D721Med (cell line): ENCODE data around the gene NNAT.
"Not testable (repeated sequence)": the region's sequence is repeated elsewhere in the genome, so short reads cannot be mapped to it uniquely, and the experiment has no call there.

ENCODE experiments used
- DNase-seq: peaks from one replicate; pipeline ENCODE4 v3.0.0; 2011; ENCODE audit warnings: low spot score; ENCODE audit not compliant: insufficient read length
- FAIRE-seq: peaks from 2 replicates; lab custom pipeline; 2011; peaks lifted over from hg19 to GRCh38; lab: Jason Lieb, UNC
- CTCF ChIP-seq: IDR thresholded peaks from 2 replicates; pipeline ENCODE4 v1.5.1; 2012; ENCODE audit warnings: mild to moderate bottlenecking, control low read depth; ENCODE audit not compliant: insufficient read depth; ENCODE audit errors: missing control alignments

The NNAT gene

GRCh38 chr20:37479266-37479665 lies 41.8 kb upstream of the NNAT start:
- DNase-seq, result no peak
- no peak for TF ChIP-seq CTCF
- no peak for FAIRE-seq

GRCh38 chr20:37479925-37480691 lies 40.9 kb upstream of the NNAT start:
- no peak for TF ChIP-seq CTCF
- FAIRE-seq (no peak), DNase-seq (no peak)

GRCh38 chr20:37480919-37481318 lies 40.1 kb upstream of the NNAT start:
- DNase-seq, result no peak
- no peak for FAIRE-seq
- no peak for TF ChIP-seq CTCF

- no peak for DNase-seq
- no peak for TF ChIP-seq CTCF
- no peak for FAIRE-seq
Observed at GRCh38 chr20:37481610-37482009, 39.4 kb upstream of the NNAT start.

- TF ChIP-seq CTCF, result no peak
- DNase-seq (no peak), FAIRE-seq (no peak)
Observed at GRCh38 chr20:37484331-37484730, 36.7 kb upstream of the NNAT start.

GRCh38 chr20:37486209-37486608 lies 34.8 kb upstream of the NNAT start:
- not testable (repeated sequence) for DNase-seq, FAIRE-seq

- no peak for FAIRE-seq
- no peak for DNase-seq
- TF ChIP-seq CTCF, result no peak
Observed at GRCh38 chr20:37490663-37491350, 30.2 kb upstream of the NNAT start.
